ENCODE results near the gene OGFOD3. TPM values are rescaled to one million over a fixed set of nuclear protein-coding genes. Genes with fewer than 3 reads are reported as not detected.

OGFOD3 gene
- total and polyA plus RNA-seq, 7 donors = 6.0 to 28.2 (median 19.3) TPM

GRCh38 chr17:82400206-82400605 is 18.2 kb downstream of the OGFOD3 start:
- Histone ChIP-seq H3K9me3 (no peaks in the 10 kb centered on the region), H3K27me3 (no peaks in the 10 kb centered on the region), H3K4me3 (no peak overlapping the region), H3K36me3 (peaks cover 0 to 42% (median 11%) of the 10 kb centered on the region in 4 donors), H3K4me1 (peaks cover 0 to 12% (median 0%) of the 10 kb centered on the region in 4 donors), H3K27ac (peak overlapping the region in 1 of 4 donors; percentile 37)
- TF ChIP-seq CTCF (IDR thresholded peaks at IDR 0.05) (no peak), EP300 (IDR thresholded peaks at IDR 0.05) (no peak), POLR2AphosphoS5 (IDR thresholded peaks at IDR 0.05) (peak in 1 of 4 donors; percentile 20), POLR2A (IDR thresholded peaks at IDR 0.05) (no peak)
- intact Hi-C loops (cut with DNase I) = no loop called here
- WGBS, 2 donors = 67 to 83% methylated on average over 7 of the region's 7 CpGs
- no peak for DNase-seq

GRCh38 chr17:82399601-82400101 is 18.7 kb downstream of the OGFOD3 start:
- H3K4me1 ChIP-seq = peaks cover 0 to 12% (median 0%) of the 10 kb centered on the region in 4 donors
- H3K27ac ChIP-seq = peak overlapping the region in 1 of 4 donors; percentile 37
- H3K36me3 ChIP-seq = peaks cover 0 to 42% (median 11%) of the 10 kb centered on the region in 4 donors
- no peak for DNase-seq
- H3K9me3 ChIP-seq = no peaks in the 10 kb centered on the region
- TF ChIP-seq CTCF (IDR thresholded peaks at IDR 0.05) (no peak), EP300 (IDR thresholded peaks at IDR 0.05) (no peak), POLR2A (IDR thresholded peaks at IDR 0.05) (no peak), POLR2AphosphoS5 (IDR thresholded peaks at IDR 0.05) (no peak)
- H3K27me3 ChIP-seq = no peaks in the 10 kb centered on the region
- H3K4me3 ChIP-seq = no peak overlapping the region
- WGBS, 2 donors = 86 to 90% methylated on average over 18 of the region's 18 CpGs
- intact Hi-C loops (cut with DNase I) = no loop called here

- intact Hi-C loops (cut with DNase I) = no loop called here
- TF ChIP-seq POLR2A (IDR thresholded peaks at IDR 0.05) (no peak), CTCF (IDR thresholded peaks at IDR 0.05) (no peak), POLR2AphosphoS5 (IDR thresholded peaks at IDR 0.05) (peak in 1 of 4 donors; percentile 35), EP300 (IDR thresholded peaks at IDR 0.05) (no peak)
- Histone ChIP-seq H3K36me3 (peaks cover 0 to 39% (median 8%) of the 10 kb centered on the region in 4 donors), H3K27me3 (no peaks in the 10 kb centered on the region), H3K4me1 (peaks cover 0 to 12% (median 0%) of the 10 kb centered on the region in 4 donors), H3K4me3 (no peak overlapping the region), H3K9me3 (no peaks in the 10 kb centered on the region), H3K27ac (peak overlapping the region in 1 of 4 donors; percentile 37)
- 84 to 89% methylated on average over 13 of the region's 13 CpGs for WGBS, 2 donors
- no peak for DNase-seq
Measured at GRCh38 chr17:82399041-82399441, 19.3 kb downstream of the OGFOD3 start.

GRCh38 chr17:82397449-82398335 is 20.7 kb downstream of the OGFOD3 start:
- WGBS, 2 donors = 75 to 87% methylated on average over 38 of the region's 38 CpGs
- DNase-seq = no peak
- no peak overlapping the region for H3K27ac ChIP-seq
- H3K27me3 ChIP-seq = no peaks in the 10 kb centered on the region
- H3K36me3 ChIP-seq = peaks cover 0 to 39% (median 3%) of the 10 kb centered on the region in 4 donors
- intact Hi-C loops (cut with DNase I) = no loop called here
- no peak for TF ChIP-seq POLR2A (IDR thresholded peaks at IDR 0.05)
- TF ChIP-seq POLR2AphosphoS5 (IDR thresholded peaks at IDR 0.05) = no peak
- TF ChIP-seq CTCF (IDR thresholded peaks at IDR 0.05) = no peak
- no peak for TF ChIP-seq EP300 (IDR thresholded peaks at IDR 0.05)
- no peak overlapping the region for H3K4me3 ChIP-seq
- H3K9me3 ChIP-seq = no peaks in the 10 kb centered on the region
- H3K4me1 ChIP-seq = peaks cover 0 to 12% (median 0%) of the 10 kb centered on the region in 4 donors
